Neural cell (in vitro differentiated cells): ENCODE data around the gene DLG2. TPM values are rescaled to one million over a fixed set of nuclear protein-coding genes. Genes with fewer than 3 reads are reported as not detected.

Experiments used
- H2AFZ ChIP-seq: fragments of 200-600, 300-800 bp; sonication (generic), shearing (Covaris generic); 2 replicates; pipeline ENCODE4 v1.6.0; 2014; ENCODE audit warnings: low read depth, mild to moderate bottlenecking, antibody characterized with exemption, low read length, moderate library complexity
- H3F3A ChIP-seq: fragments of 200-600 bp; shearing (Covaris generic); 2 replicates; pipeline ENCODE4 v1.6.1; 2016; ENCODE audit warnings: mild to moderate bottlenecking, moderate library complexity, mixed read lengths, antibody characterized with exemption, low read length; ENCODE audit not compliant: insufficient read depth, poor library complexity, severe bottlenecking
- H3K27ac ChIP-seq: fragments of 200-600, 300-800 bp; sonication (generic), shearing (Covaris generic); 2 replicates; pipeline ENCODE4 v1.5.1; 2014; ENCODE audit warnings: mild to moderate bottlenecking, low read length, moderate library complexity
- H3K27me3 ChIP-seq: fragments of 300-800, 200-600 bp; sonication (generic), shearing (Covaris generic); 2 replicates; pipeline ENCODE4 v1.6.0; 2014; ENCODE audit warnings: mild to moderate bottlenecking, low read depth, low read length, moderate library complexity; ENCODE audit not compliant: insufficient read depth
- H3K36me3 ChIP-seq: fragments of 300-800, 200-600 bp; sonication (generic), shearing (Covaris generic); 2 replicates; pipeline ENCODE4 v1.5.1; 2014; ENCODE audit warnings: mild to moderate bottlenecking, antibody characterized with exemption, low read length, moderate library complexity; ENCODE audit not compliant: insufficient read depth
- H3K4me2 ChIP-seq: fragments of 300-800, 200-600 bp; sonication (generic), shearing (Covaris generic); 2 replicates; pipeline ENCODE4 v1.6.0; 2014; ENCODE audit warnings: mild to moderate bottlenecking, low read length
- H3K4me3 ChIP-seq: fragments of 300-800, 200-600 bp; sonication (generic), shearing (Covaris generic); 2 replicates; pipeline ENCODE4 v1.5.1; 2014; ENCODE audit warnings: mild to moderate bottlenecking, low read length, moderate library complexity
- H3K79me2 ChIP-seq: fragments of 200-600 bp; shearing (Covaris generic); replicated peaks from 2 replicates; pipeline ENCODE4 v1.6.0; 2014; ENCODE audit warnings: mild to moderate bottlenecking, low read length, moderate library complexity; ENCODE audit not compliant: insufficient read depth
- H3K9ac ChIP-seq: fragments of 300-800, 200-600 bp; sonication (generic), shearing (Covaris generic); 2 replicates; pipeline ENCODE4 v1.6.1; 2016; ENCODE audit warnings: mild to moderate bottlenecking, low read length, mixed read lengths
- H3K9me2 ChIP-seq: fragments of 200-600 bp; shearing (Covaris generic); 2 replicates; pipeline ENCODE4 v1.6.1; 2016; ENCODE audit warnings: mild to moderate bottlenecking, low read length, mixed read lengths; ENCODE audit not compliant: insufficient read depth
- H3K9me3 ChIP-seq: fragments of 200-600, 300-800 bp; sonication (generic), shearing (Covaris generic); 2 replicates; pipeline ENCODE4 v1.6.1; 2016; ENCODE audit warnings: mild to moderate bottlenecking, mixed run types, low read length, moderate library complexity, mixed read lengths
- H4K20me1 ChIP-seq: fragments of 200-600 bp; shearing (Covaris generic); 2 replicates; pipeline ENCODE4 v1.6.1; 2016; ENCODE audit warnings: mild to moderate bottlenecking, mixed run types; ENCODE audit not compliant: insufficient read depth
- CTCF ChIP-seq: fragments of 450-650 bp; IDR thresholded peaks from 2 replicates; pipeline ENCODE4 v1.5.1; 2014; ENCODE audit warnings: antibody characterized with exemption, mild to moderate bottlenecking, moderate library complexity; ENCODE audit not compliant: poor library complexity, severe bottlenecking
- EP300 ChIP-seq: fragments of 450-650 bp; conservative IDR thresholded peaks from 2 replicates; pipeline ENCODE4 v1.6.1; 2014; ENCODE audit warnings: antibody characterized with exemption, mild to moderate bottlenecking, moderate library complexity; ENCODE audit not compliant: poor library complexity, severe bottlenecking
- EZH2 ChIP-seq: fragments of 200-600, 300-800 bp; shearing (Covaris generic), sonication (generic); IDR thresholded peaks from 2 replicates; pipeline ENCODE4 v1.6.1; 2014; ENCODE audit warnings: antibody characterized with exemption, low read length, borderline replicate concordance, mild to moderate bottlenecking; ENCODE audit not compliant: insufficient read depth, poor library complexity, severe bottlenecking
- MXI1 ChIP-seq: fragments of 450-650 bp; conservative IDR thresholded peaks from 2 replicates; pipeline ENCODE4 v1.6.1; 2014; ENCODE audit warnings: antibody characterized with exemption, mild to moderate bottlenecking; ENCODE audit not compliant: poor library complexity, severe bottlenecking
- POLR2AphosphoS5 ChIP-seq: IDR thresholded peaks from 2 replicates; pipeline ENCODE4 v1.6.1; 2012
- RAD21 ChIP-seq: fragments of 450-650 bp; conservative IDR thresholded peaks from 2 replicates; pipeline ENCODE4 v1.6.1; 2014; ENCODE audit warnings: antibody characterized with exemption, mild to moderate bottlenecking, moderate library complexity
- SMC3 ChIP-seq: fragments of 450-650 bp; conservative IDR thresholded peaks from 2 replicates; pipeline ENCODE4 v1.6.1; 2014; ENCODE audit warnings: antibody characterized with exemption, mild to moderate bottlenecking, moderate library complexity; ENCODE audit not compliant: poor library complexity
- TAF1 ChIP-seq: IDR thresholded peaks from 2 replicates; pipeline ENCODE4 v1.6.1; 2012; ENCODE audit warnings: low read depth
- polyA plus RNA-seq: library from polyadenylated mRNA; depleted of rRNA; stranded (reverse); fragments of >200 nt; gene quantifications from 2 replicates; pipeline ENCODE4 v1.2.3, GENCODE V29; 2014
- TF ChIP-seq, protein P1 (sequence below): IDR thresholded peaks from 2 replicates; pipeline ENCODE4 v1.6.1; 2012; ENCODE audit warnings: borderline replicate concordance

The DLG2 gene
- polyA plus RNA-seq, 1 donor from 2014 or later, result 179 TPM

DNA sequence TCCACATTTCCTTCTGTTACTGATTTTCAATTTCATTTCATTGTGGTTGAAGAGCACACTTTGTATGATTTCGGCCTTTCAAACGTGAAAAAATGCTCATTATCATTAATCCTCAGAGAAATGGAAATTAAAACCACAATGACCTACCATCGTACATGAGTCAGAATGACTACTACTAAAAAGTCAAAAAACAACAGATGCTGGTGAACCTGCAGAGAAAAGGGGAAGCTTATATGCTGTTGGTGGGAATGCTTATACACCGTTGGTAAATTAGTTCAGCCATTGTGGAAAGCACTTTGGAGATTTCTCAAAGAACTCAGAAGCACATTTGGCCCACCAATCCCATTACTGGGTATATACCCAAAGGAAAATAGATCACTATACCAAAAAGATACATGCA, 57.6 kb downstream of the DLG2 start:
- no peaks in the 10 kb centered on the region for H3K9me3 ChIP-seq
- TF ChIP-seq EZH2 (no peak), RAD21 (no peak), MXI1 (no peak), EP300 (no peak), CTCF (no peak), SMC3 (no peak), TAF1 (no peak)
- TF ChIP-seq, protein P1, sequence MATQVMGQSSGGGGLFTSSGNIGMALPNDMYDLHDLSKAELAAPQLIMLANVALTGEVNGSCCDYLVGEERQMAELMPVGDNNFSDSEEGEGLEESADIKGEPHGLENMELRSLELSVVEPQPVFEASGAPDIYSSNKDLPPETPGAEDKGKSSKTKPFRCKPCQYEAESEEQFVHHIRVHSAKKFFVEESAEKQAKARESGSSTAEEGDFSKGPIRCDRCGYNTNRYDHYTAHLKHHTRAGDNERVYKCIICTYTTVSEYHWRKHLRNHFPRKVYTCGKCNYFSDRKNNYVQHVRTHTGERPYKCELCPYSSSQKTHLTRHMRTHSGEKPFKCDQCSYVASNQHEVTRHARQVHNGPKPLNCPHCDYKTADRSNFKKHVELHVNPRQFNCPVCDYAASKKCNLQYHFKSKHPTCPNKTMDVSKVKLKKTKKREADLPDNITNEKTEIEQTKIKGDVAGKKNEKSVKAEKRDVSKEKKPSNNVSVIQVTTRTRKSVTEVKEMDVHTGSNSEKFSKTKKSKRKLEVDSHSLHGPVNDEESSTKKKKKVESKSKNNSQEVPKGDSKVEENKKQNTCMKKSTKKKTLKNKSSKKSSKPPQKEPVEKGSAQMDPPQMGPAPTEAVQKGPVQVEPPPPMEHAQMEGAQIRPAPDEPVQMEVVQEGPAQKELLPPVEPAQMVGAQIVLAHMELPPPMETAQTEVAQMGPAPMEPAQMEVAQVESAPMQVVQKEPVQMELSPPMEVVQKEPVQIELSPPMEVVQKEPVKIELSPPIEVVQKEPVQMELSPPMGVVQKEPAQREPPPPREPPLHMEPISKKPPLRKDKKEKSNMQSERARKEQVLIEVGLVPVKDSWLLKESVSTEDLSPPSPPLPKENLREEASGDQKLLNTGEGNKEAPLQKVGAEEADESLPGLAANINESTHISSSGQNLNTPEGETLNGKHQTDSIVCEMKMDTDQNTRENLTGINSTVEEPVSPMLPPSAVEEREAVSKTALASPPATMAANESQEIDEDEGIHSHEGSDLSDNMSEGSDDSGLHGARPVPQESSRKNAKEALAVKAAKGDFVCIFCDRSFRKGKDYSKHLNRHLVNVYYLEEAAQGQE, result no peak
- no peak overlapping the region for H3K9ac ChIP-seq

GRCh38 chr11:85558411-85558810, 68.7 kb downstream of the DLG2 start:
- no peak overlapping the region for H3K9ac ChIP-seq
- H3K9me3 ChIP-seq, result no peaks in the 10 kb centered on the region
- H3K79me2 ChIP-seq, result no peaks in the 10 kb centered on the region
- no peaks in the 10 kb centered on the region for H3K36me3 ChIP-seq
- no peaks in the 10 kb centered on the region for H3K9me2 ChIP-seq
- no peak overlapping the region for H3K27ac ChIP-seq
- H3K27me3 ChIP-seq, result no peaks in the 10 kb centered on the region
- H4K20me1 ChIP-seq, result no peaks in the 10 kb centered on the region
- no peaks in the 10 kb centered on the region for H3F3A ChIP-seq
- no peak overlapping the region for H2AFZ ChIP-seq
- TF ChIP-seq EZH2, result no peak
- no peak for TF ChIP-seq SMC3
- no peak for TF ChIP-seq EP300
- no peak overlapping the region for H3K4me2 ChIP-seq
- H3K4me3 ChIP-seq, result no peak overlapping the region

More for the DNA sequence above, 57.6 kb downstream of the DLG2 start:
- Histone ChIP-seq H3K36me3 (no peaks in the 10 kb centered on the region), H3F3A (no peaks in the 10 kb centered on the region), H4K20me1 (no peaks in the 10 kb centered on the region), H2AFZ (no peak overlapping the region), H3K79me2 (no peaks in the 10 kb centered on the region), H3K4me2 (no peak overlapping the region), H3K4me3 (no peak overlapping the region), H3K9me2 (no peaks in the 10 kb centered on the region), H3K27ac (no peak overlapping the region), H3K27me3 (no peaks in the 10 kb centered on the region)

DNA sequence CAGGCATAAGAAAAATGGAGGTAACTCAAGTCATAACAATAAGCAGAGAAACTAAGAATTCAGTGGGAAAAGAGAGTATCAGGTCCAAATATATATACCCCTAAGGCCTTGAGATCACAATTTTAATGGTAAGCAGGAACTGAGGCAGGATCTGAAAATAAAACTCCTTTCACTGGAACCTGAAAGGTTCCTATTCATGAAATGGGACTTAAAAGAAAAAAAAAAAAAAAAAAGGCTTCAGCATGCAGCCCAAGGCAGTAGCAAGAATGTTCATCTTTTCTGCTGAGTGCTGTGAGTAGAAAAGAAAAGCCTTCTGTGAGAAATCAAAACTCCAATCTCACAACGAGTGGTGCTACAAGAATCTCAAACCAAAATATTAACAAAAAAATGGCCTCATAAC, 75.3 kb downstream of the DLG2 start:
- no peaks in the 10 kb centered on the region for H3K36me3 ChIP-seq
- H4K20me1 ChIP-seq, result no peaks in the 10 kb centered on the region
- H3K79me2 ChIP-seq, result no peaks in the 10 kb centered on the region
- no peak overlapping the region for H3K9ac ChIP-seq
- no peak overlapping the region for H2AFZ ChIP-seq
- H3K9me2 ChIP-seq, result no peaks in the 10 kb centered on the region
- no peak overlapping the region for H3K4me3 ChIP-seq
- H3K9me3 ChIP-seq, result no peaks in the 10 kb centered on the region
- no peaks in the 10 kb centered on the region for H3F3A ChIP-seq
- H3K4me2 ChIP-seq, result no peak overlapping the region
- no peak overlapping the region for H3K27ac ChIP-seq
- TF ChIP-seq TAF1 (no peak), POLR2AphosphoS5 (no peak), CTCF (no peak), SMC3 (no peak), EZH2 (no peak), EP300 (no peak), MXI1 (no peak), RAD21 (no peak)
- TF ChIP-seq, protein P1, result no peak
- H3K27me3 ChIP-seq, result no peaks in the 10 kb centered on the region
